Activated CD8-positive, alpha-beta memory T cell treated with anti-CD3 and anti-CD28 coated beads for 24 hours (primary cell): ENCODE measurements around the gene COL9A3.

Experiments
- DNase-seq: peaks from one replicate; pipeline ENCODE4 v3.0.0-alpha.2; 2020

The COL9A3 gene

GRCh38 chr20:62797671-62798532 is 18.9 kb upstream of the COL9A3 start:
- no peak for DNase-seq

- no peak for DNase-seq
Measured at GRCh38 chr20:62799036-62799435, 17.8 kb upstream of the COL9A3 start.

GRCh38 chr20:62799459-62799858 is 17.4 kb upstream of the COL9A3 start:
- no peak for DNase-seq

GRCh38 chr20:62799873-62800272 is 17.0 kb upstream of the COL9A3 start:
- DNase-seq, result no peak

GRCh38 chr20:62800314-62801259 is 16.3 kb upstream of the COL9A3 start:
- no peak for DNase-seq

- DNase-seq, result no peak
Measured at GRCh38 chr20:62801284-62802010, 15.4 kb upstream of the COL9A3 start.

- no peak for DNase-seq
Measured at GRCh38 chr20:62802026-62802712, 14.7 kb upstream of the COL9A3 start.

DNA sequence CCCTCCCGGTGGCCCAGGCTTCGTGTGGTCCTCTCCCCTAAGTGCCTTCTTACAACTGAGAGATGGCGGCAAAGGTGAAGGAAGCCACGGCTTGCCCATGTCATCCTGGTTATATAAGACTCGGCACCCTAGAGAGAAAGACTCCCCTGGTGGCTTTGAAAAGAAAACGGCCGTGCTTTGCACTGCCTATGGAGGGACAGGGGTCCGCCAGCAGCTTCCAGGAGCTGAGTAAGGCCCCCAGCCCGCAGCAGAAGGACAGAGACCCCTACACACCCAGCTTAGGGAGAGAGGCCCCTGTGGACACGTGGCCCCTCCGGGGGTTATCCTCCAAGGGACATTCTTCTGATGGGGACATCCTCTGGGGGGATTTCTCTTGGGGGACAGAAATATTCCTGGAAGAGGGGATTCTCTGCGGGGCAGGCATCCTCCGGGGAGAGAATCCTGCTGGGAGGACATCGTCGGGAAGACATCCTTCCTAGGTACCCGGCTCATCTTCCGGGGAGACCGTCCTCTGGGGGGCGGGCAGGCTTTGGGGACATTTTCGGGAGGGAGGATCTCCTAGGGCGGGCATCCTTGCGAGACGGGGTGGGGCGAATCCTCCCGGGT is 12.7 kb upstream of the COL9A3 start:
- peak; percentile 80 for DNase-seq

- peak; percentile 89 for DNase-seq
Measured at GRCh38 chr20:62804627-62805154, 12.2 kb upstream of the COL9A3 start, which contains the start of gene OGFR. Gene OGFR (plus strand): TSS chr20:62804835. CDS start chr20:62804860, 25 bp downstream.

DNA sequence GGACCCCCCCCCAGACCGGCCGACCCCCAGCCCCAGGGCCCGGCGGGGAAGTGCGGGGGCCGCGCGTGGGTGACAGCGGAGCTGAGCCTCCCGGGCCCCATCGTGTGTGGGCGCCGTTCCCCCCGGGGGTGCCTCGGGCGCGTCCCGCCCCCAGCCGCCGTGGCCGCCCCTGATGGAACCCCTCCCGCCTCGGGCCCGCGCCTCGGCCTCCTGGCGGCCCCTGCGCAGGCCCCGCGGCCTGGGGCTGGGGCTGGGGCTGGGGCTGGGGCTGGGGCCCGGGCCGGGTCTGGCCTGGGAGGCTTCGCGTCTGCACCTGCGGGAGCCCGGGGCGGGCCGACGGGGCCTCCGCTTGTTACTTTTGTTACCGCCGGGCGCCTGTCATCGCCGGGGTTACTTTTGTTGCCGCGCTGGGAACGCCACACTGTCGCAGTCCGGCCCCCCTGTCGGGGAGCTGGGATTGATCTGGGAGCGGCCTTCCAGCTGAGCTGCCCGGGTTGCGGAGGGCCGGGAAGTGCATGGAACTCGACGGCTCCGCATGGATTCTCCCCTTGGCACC is 11.6 kb upstream of the COL9A3 start:
- no peak for DNase-seq

- no peak for DNase-seq
Measured at GRCh38 chr20:62805711-62806382, 11.0 kb upstream of the COL9A3 start.

DNA sequence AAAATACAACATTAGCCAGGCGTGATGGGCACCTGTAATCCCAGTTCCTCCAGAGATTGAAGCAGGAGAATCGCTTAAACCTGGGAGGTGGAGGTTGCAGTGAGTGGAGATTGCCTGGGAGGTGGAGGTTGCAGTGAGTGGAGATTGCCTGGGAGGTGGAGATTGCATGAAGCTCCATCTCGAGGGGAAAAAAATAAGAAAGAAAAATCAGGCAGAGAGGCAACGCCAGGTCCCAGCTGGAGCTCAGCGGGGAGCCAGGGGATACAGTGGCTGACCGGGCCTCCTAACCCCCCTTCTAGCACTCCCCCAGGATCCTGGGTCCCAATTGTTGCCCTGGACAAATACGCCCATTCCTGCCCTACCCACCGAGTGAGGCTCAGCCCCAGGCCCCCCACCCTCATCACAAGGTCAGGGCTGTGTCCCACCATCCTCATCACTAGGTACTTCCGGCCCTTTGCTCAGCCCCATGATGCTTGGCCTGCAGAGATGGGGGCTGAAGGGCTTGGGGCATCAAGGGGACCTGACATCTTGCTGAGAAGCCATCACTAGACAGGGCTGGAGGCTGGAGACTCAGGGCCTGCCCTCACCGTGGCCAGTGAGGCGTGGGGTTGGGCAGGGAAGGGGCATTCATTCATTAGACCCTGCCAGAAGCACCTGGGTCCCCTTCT is 10.3 kb upstream of the COL9A3 start:
- DNase-seq, result no peak

DNA sequence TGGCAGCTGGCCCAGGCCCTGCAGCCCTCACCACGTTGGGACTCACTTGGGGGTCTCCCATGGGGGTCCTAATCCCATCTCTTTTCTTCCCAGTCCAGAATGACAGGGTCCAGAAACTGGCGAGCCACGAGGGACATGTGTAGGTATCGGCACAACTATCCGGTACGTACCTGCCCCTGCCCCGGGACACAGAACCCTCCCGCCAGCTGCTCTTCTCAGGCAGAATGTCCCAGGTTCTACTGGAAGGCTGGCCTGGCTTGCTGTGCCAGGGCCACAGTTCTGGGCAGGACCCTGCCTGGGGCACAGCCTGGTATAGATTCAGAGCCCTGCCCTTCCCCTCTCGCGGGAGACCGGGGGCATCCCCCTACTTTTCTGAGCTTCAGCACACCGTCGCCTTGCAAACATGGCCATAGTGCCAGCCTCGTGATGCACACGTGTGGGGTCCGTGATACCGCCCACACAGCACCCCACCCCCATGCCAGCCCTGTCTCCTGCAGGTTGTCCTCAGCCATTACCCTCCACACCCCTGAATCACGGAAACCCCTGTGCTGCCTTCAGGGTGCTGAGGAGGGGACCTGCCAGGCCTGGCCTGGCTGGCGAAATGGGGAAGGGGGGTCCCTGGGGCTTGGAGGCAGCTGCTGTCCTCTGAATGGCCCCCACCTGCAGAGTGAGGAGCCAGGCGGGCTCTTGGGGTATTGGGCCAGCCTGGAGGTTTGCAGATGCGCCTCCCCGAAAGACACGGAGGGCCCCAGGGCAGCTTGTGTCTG is 9.2 kb upstream of the COL9A3 start:
- DNase-seq, result no peak

DNA sequence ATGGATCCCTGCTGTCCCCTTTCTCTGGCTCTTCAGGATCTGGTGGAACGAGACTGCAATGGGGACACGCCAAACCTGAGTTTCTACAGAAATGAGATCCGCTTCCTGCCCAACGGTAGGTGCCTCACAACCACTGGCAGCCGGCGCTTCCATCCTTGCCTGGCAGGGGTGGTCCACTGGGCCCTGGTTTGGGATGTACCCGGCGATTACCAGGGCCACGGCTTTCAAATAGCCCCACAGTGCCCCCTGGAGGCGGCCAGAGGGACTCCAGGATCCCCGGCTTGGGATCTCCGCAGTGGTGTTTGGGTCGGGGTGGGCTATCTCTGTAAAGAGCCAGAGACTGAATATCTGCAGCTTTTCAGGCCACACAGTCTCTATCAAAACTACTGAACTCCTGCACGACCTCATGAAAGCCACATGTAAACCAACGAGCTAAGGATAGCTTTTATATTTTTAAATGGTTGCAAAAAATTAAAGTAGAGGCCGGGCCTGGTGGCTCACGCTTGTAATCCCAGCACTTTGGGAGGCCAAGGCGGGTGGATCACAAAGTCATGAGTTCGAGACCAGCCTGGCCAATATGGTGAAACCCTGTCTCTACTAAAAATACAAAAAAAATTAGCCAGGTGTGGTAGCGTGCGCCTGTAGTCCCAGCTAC is 8.5 kb upstream of the COL9A3 start:
- DNase-seq, result peak; percentile 92

GRCh38 chr20:62809530-62810428 is 7.1 kb upstream of the COL9A3 start:
- DNase-seq, result no peak

- no peak for DNase-seq
Measured at GRCh38 chr20:62811320-62811719, 5.5 kb upstream of the COL9A3 start.

- no peak for DNase-seq
Measured at GRCh38 chr20:62811720-62812119, 5.1 kb upstream of the COL9A3 start.
